GM12878 (cell line): ENCODE results near the gene MYCBP2. TPM values are rescaled to one million over a fixed set of nuclear protein-coding genes. Genes with fewer than 3 reads are reported as not detected.
A peak's percentile ranks its signal among the peaks of the same experiment; 100 is the strongest.

ENCODE experiments used
- ATAC-seq: fragments of 200-7000 bp; cut with Tn5 transposase; 3 replicates; pipeline ENCODE4 v1.9.1; 2020; ENCODE audit warnings: mild to moderate bottlenecking, moderate library complexity
- BruUV-seq: library from RNA; stranded (reverse); fragments of 400-500 nt; replicated peaks from 2 replicates; lab custom pipeline; 2021; lab: Mats Ljungman, UMichigan
- CTCF ChIA-PET: fragments of 300-600 bp; sonication (Branson Sonifier 250); formaldehyde crosslinking; extraction: SDS; loops from one replicate; lab custom pipeline; 2021; ENCODE audit warnings: inconsistent platforms; lab: Yijun Ruan, JAX
- POLR2A ChIA-PET: fragments of 350-600 bp; formaldehyde crosslinking; extraction: SDS; loops from one replicate; lab custom pipeline; 2021; ENCODE audit warnings: inconsistent platforms; lab: Charles Lee
- RAD21 ChIA-PET: fragments of 300-600 bp; sonication (Branson Sonifier 250); formaldehyde crosslinking; loops from one replicate; lab custom pipeline; 2023; ENCODE audit warnings: antibody characterized with exemption; ENCODE audit not compliant: unreplicated experiment; lab: Charles Lee
- SMC1A ChIA-PET: fragments of 300-600 bp; sonication (Branson Sonifier 250); formaldehyde crosslinking; loops from one replicate; lab custom pipeline; 2023; ENCODE audit not compliant: unreplicated experiment, uncharacterized antibody; lab: Charles Lee
- DNase-seq: peaks from one replicate; pipeline ENCODE4 v3.0.0-alpha.2; 2011; ENCODE audit warnings: low read depth, low spot score
- FAIRE-seq: peaks from 3 replicates; lab custom pipeline; 2011; peaks lifted over from hg19 to GRCh38; lab: Jason Lieb, UNC
- H2AFZ ChIP-seq: 2 replicates; pipeline ENCODE4 v1.6.0; 2011; ENCODE audit warnings: low read depth, low read length, control low read depth; ENCODE audit not compliant: control insufficient read depth
- H3K27ac ChIP-seq: 2 replicates; pipeline ENCODE4 v1.5.1; 2011; ENCODE audit warnings: control low read depth; ENCODE audit not compliant: control insufficient read depth, insufficient read depth
- H3K27me3 ChIP-seq, 2 experiments: replicated peaks in 1 of 2; 2 replicates each; pipeline versions ENCODE4 v1.6.0 to v1.6.1; 2011; ENCODE audit warnings: low read length in 1 of 2; ENCODE audit not compliant: control insufficient read depth in 2 of 2, insufficient read depth in 2 of 2
- H3K36me3 ChIP-seq, 2 experiments: 2 replicates each; pipeline ENCODE4 v1.5.1; 2011; ENCODE audit warnings: low read length in 1 of 2; ENCODE audit not compliant: control insufficient read depth in 2 of 2, insufficient read depth in 2 of 2
- H3K4me1 ChIP-seq: 2 replicates; pipeline ENCODE4 v1.6.1; 2011; ENCODE audit warnings: mild to moderate bottlenecking, low read length, moderate library complexity, mixed read lengths; ENCODE audit not compliant: control insufficient read depth, insufficient read depth
- H3K4me2 ChIP-seq: 2 replicates; pipeline ENCODE4 v1.6.0; 2011; ENCODE audit warnings: control low read depth; ENCODE audit not compliant: control insufficient read depth, insufficient read depth
- H3K4me3 ChIP-seq: fragments of 200-600 bp; sonication (generic); 2 replicates; pipeline ENCODE4 v1.5.1; 2016
- H3K79me2 ChIP-seq: 2 replicates; pipeline ENCODE4 v1.6.0; 2011; ENCODE audit warnings: low read length; ENCODE audit not compliant: control insufficient read depth, insufficient read depth
- H3K9ac ChIP-seq: 2 replicates; pipeline ENCODE4 v1.8.0; 2011; ENCODE audit warnings: low read length, control low read depth, mixed read lengths; ENCODE audit not compliant: control insufficient read depth, insufficient read depth
- H3K9me3 ChIP-seq: replicated peaks from 3 replicates; pipeline ENCODE4 v1.5.1; 2011; ENCODE audit warnings: mild to moderate bottlenecking, low read length; ENCODE audit not compliant: control insufficient read depth, insufficient read depth
- H4K20me1 ChIP-seq: 2 replicates; pipeline ENCODE4 v1.6.0; 2011; ENCODE audit not compliant: control insufficient read depth, insufficient read depth
- BACH1 ChIP-seq: fragments of 450-650 bp; IDR thresholded peaks from 2 replicates; pipeline ENCODE4 v1.6.1; 2017; ENCODE audit warnings: mild to moderate bottlenecking, borderline replicate concordance
- FOXM1 ChIP-seq: IDR thresholded peaks from 2 replicates; pipeline ENCODE4 v1.6.1; 2012; ENCODE audit warnings: low read depth, mild to moderate bottlenecking, inconsistent platforms, low read length, moderate library complexity
- IKZF2 ChIP-seq, 2 experiments: fragments of 450-650 bp; IDR thresholded peaks; 2 replicates each; pipeline ENCODE4 v1.6.1; 2017; ENCODE audit warnings: mild to moderate bottlenecking in 2 of 2, moderate library complexity in 2 of 2
- IRF4 ChIP-seq: IDR thresholded peaks from 2 replicates; pipeline ENCODE4 v1.6.1; 2011; ENCODE audit warnings: low read depth, low read length
- JUNB ChIP-seq: IDR thresholded peaks from 2 replicates; pipeline ENCODE4 v1.6.1; 2016; ENCODE audit warnings: antibody characterized with exemption, mild to moderate bottlenecking
- JUND ChIP-seq: IDR thresholded peaks from 2 replicates; pipeline ENCODE4 v1.6.1; 2012; ENCODE audit warnings: low read depth, mild to moderate bottlenecking, low read length, improper control_type of control experiment, moderate library complexity
- MEF2A ChIP-seq: IDR thresholded peaks from 2 replicates; pipeline ENCODE4 v1.6.1; 2011; ENCODE audit warnings: low read depth, mild to moderate bottlenecking, low read length, moderate library complexity; ENCODE audit not compliant: insufficient read depth
- MTA3 ChIP-seq: IDR thresholded peaks from 2 replicates; pipeline ENCODE4 v1.6.1; 2012; ENCODE audit warnings: low read length, inconsistent platforms, borderline replicate concordance
- NFIC ChIP-seq: IDR thresholded peaks from 2 replicates; pipeline ENCODE4 v1.6.1; 2012; ENCODE audit warnings: low read depth, mild to moderate bottlenecking, inconsistent platforms, low read length, moderate library complexity
- NFXL1 ChIP-seq: fragments of 450-650 bp; IDR thresholded peaks from 2 replicates; pipeline ENCODE4 v1.6.1; 2017; ENCODE audit warnings: antibody characterized with exemption, mild to moderate bottlenecking, borderline replicate concordance
- NR2C1 ChIP-seq: fragments of 450-650 bp; IDR thresholded peaks from 2 replicates; pipeline ENCODE4 v1.6.1; 2017; ENCODE audit warnings: antibody characterized with exemption, mild to moderate bottlenecking, moderate library complexity
- NRF1 ChIP-seq: conservative IDR thresholded peaks from 2 replicates; pipeline ENCODE4 v1.6.1; 2011; ENCODE audit warnings: mild to moderate bottlenecking, low read depth, low read length, improper control_type of control experiment
- RUNX3 ChIP-seq: IDR thresholded peaks from 2 replicates; pipeline ENCODE4 v1.6.1; 2012; ENCODE audit warnings: low read length, inconsistent platforms
- SMAD1 ChIP-seq: fragments of 450-650 bp; IDR thresholded peaks from 2 replicates; pipeline ENCODE4 v1.6.1; 2018; ENCODE audit warnings: mild to moderate bottlenecking, low read depth; ENCODE audit not compliant: partially characterized antibody
- SMC3 ChIP-seq: IDR thresholded peaks from 2 replicates; pipeline ENCODE4 v1.6.1; 2011; ENCODE audit warnings: low read length, improper control_type of control experiment, borderline replicate concordance
- TCF7 ChIP-seq: IDR thresholded peaks from 2 replicates; pipeline ENCODE4 v1.6.1; 2014; ENCODE audit warnings: antibody characterized with exemption, borderline replicate concordance
- ZNF217 ChIP-seq: fragments of 450-650 bp; IDR thresholded peaks from 2 replicates; pipeline ENCODE4 v1.6.1; 2017; ENCODE audit warnings: antibody characterized with exemption, mild to moderate bottlenecking
- ZNF274 ChIP-seq: IDR thresholded peaks from one replicate; pipeline ENCODE4 v1.8.0; 2011; ENCODE audit not compliant: insufficient read length, insufficient read depth
- ZSCAN29 ChIP-seq: fragments of 450-650 bp; IDR thresholded peaks from 2 replicates; pipeline ENCODE4 v1.6.1; 2017; ENCODE audit warnings: mild to moderate bottlenecking, moderate library complexity
- WGBS: methylation state at CpG from one replicate; pipeline ENCODE4 v1.1.6; 2016; ENCODE audit warnings: low lambda C conversion rate; ENCODE audit not compliant: insufficient replicate concordance, insufficient coverage; ENCODE audit errors: missing lambda C conversion rate; 5-methylcytosine and 5-hydroxymethylcytosine counted together
- in situ Hi-C: fragments of 300-500 bp; cut with MboI; formaldehyde crosslinking; loops from 9 replicates; pipeline ENCODE4 v1.14.3; 2018; ENCODE audit warnings: mixed read lengths
- intact Hi-C: fragments of 100-400 bp; cut with micrococcal nuclease; formaldehyde crosslinking; loops from one replicate; pipeline ENCODE4 v1.14.2; 2022; ENCODE audit not compliant: unreplicated experiment
- polyA plus RNA-seq, 11 experiments: library from polyadenylated mRNA; depleted of rRNA in 4 of 11; unstranded in 6 of 11; stranded (reverse) in 5 of 11; fragments of >200 nt; fragmentation: Nextera tagmentation in 4 of 11; fragmentation: Illumina TruSeq in 1 of 11; extraction: Ambion mirVana in 4 of 11; extraction: Trizol in 1 of 11; gene quantifications; 1 replicate in 1 of 11; 2 replicates in 10 of 11; pipeline versions ENCODE4 v1.2.1 to v1.2.3, GENCODE V29; 2011 to 2016; ENCODE audit warnings: inconsistent platforms in 2 of 11, missing spikeins in 2 of 11, low read depth in 1 of 11
- total RNA-seq, 4 experiments: library from RNA; depleted of rRNA in 3 of 4; stranded (reverse); fragments of >200 nt in 3 of 4; fragmentation: Illumina TruSeq in 1 of 4; extraction: Trizol in 1 of 4; gene quantifications; 2 replicates each; pipeline versions ENCODE4 v1.2.1 to v1.2.3, GENCODE V29; 2013 to 2021
- TF ChIP-seq, protein P1 (sequence below): IDR thresholded peaks from 2 replicates; pipeline ENCODE4 v1.6.1; 2012; ENCODE audit warnings: low read depth, low read length, improper control_type of control experiment
- TF ChIP-seq, protein P2 (sequence below): IDR thresholded peaks from 2 replicates; pipeline ENCODE4 v1.6.1; 2012; ENCODE audit warnings: improper control_type of control experiment, low read depth, low read length; ENCODE audit not compliant: insufficient replicate concordance

Gene MYCBP2
- total and polyA plus RNA-seq, 10 of the 15 experiments (the other 5 are each of a cell fraction or from before 2014, with no cell fraction given): 51.9 to 152 (median 98.2) TPM

DNA sequence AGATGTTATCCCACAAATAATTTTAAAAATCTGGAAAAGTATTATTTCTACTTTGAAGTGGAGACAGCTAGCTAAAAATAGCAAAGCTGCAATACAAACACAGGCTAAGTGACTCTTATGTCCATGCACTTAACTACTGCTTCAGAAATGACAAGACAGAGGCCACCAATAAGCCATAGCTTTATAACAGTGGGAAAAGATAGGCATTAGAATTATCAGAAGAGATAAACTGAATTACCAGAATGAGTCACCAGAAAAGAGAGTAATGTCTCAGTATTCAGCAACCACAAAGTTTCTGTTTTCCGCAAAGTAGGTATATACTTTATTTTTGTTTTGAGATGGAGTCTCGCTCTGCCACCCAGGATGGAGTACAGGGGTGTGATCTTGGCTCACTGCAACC is 317.9 kb downstream of the MYCBP2 start:
- H3K9ac ChIP-seq: no peak overlapping the region
- H3K9me3 ChIP-seq: no peaks in the 10 kb centered on the region
- H3K4me1 ChIP-seq: peaks cover 9% of the 10 kb centered on the region; the same call in 1 of the 2 replicates
- ChIA-PET SMC1A (interaction anchor here (0.9 to 1.3 kb wide), 2 partner anchors 8 to 9 kb away, joined by 3 read pairs; no protein-coding TSS in a partner anchor), RAD21 (no interaction called here), CTCF (interaction anchor here (1.8 kb wide), 1 partner anchor 8 kb away, joined by 3 read pairs; no protein-coding TSS in a partner anchor), POLR2A (interaction anchor here (0.6 kb wide), 1 partner anchor 12 kb away, joined by 5 read pairs; no protein-coding TSS in a partner anchor)
- intact Hi-C loops: no loop called here
- no peaks in the 10 kb centered on the region for H3K79me2 ChIP-seq
- H3K27me3 ChIP-seq: no peaks in the 10 kb centered on the region
- no peak overlapping the region for H2AFZ ChIP-seq
- BruUV-seq: no TSS peak
- H3K27ac ChIP-seq: no peak overlapping the region
- no peak for DNase-seq
- in situ Hi-C loops: loop anchor here (25.0 kb wide), 1 partner anchor 1628 kb away; no protein-coding TSS in a partner anchor
- FAIRE-seq: peak; percentile 13
- WGBS: 32% methylated on average over 2 of the region's 2 CpGs
- peak; percentile 75 for ATAC-seq
- H4K20me1 ChIP-seq: no peaks in the 10 kb centered on the region
- peaks cover 8 to 34% of the 10 kb centered on the region in 2 experiments for H3K36me3 ChIP-seq
- H3K4me3 ChIP-seq: no peak overlapping the region
- no peak overlapping the region for H3K4me2 ChIP-seq
- TF ChIP-seq RUNX3: peak; percentile 69
- TF ChIP-seq, protein P1, sequence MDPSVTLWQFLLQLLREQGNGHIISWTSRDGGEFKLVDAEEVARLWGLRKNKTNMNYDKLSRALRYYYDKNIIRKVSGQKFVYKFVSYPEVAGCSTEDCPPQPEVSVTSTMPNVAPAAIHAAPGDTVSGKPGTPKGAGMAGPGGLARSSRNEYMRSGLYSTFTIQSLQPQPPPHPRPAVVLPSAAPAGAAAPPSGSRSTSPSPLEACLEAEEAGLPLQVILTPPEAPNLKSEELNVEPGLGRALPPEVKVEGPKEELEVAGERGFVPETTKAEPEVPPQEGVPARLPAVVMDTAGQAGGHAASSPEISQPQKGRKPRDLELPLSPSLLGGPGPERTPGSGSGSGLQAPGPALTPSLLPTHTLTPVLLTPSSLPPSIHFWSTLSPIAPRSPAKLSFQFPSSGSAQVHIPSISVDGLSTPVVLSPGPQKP: no peak
- TF ChIP-seq FOXM1: no peak
- 0 out of 2 replicates have a peak, but pooled peaks have one; percentile 44 for TF ChIP-seq IRF4
- TF ChIP-seq, protein P2, sequence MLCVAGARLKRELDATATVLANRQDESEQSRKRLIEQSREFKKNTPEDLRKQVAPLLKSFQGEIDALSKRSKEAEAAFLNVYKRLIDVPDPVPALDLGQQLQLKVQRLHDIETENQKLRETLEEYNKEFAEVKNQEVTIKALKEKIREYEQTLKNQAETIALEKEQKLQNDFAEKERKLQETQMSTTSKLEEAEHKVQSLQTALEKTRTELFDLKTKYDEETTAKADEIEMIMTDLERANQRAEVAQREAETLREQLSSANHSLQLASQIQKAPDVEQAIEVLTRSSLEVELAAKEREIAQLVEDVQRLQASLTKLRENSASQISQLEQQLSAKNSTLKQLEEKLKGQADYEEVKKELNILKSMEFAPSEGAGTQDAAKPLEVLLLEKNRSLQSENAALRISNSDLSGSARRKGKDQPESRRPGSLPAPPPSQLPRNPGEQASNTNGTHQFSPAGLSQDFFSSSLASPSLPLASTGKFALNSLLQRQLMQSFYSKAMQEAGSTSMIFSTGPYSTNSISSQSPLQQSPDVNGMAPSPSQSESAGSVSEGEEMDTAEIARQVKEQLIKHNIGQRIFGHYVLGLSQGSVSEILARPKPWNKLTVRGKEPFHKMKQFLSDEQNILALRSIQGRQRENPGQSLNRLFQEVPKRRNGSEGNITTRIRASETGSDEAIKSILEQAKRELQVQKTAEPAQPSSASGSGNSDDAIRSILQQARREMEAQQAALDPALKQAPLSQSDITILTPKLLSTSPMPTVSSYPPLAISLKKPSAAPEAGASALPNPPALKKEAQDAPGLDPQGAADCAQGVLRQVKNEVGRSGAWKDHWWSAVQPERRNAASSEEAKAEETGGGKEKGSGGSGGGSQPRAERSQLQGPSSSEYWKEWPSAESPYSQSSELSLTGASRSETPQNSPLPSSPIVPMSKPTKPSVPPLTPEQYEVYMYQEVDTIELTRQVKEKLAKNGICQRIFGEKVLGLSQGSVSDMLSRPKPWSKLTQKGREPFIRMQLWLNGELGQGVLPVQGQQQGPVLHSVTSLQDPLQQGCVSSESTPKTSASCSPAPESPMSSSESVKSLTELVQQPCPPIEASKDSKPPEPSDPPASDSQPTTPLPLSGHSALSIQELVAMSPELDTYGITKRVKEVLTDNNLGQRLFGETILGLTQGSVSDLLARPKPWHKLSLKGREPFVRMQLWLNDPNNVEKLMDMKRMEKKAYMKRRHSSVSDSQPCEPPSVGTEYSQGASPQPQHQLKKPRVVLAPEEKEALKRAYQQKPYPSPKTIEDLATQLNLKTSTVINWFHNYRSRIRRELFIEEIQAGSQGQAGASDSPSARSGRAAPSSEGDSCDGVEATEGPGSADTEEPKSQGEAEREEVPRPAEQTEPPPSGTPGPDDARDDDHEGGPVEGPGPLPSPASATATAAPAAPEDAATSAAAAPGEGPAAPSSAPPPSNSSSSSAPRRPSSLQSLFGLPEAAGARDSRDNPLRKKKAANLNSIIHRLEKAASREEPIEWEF: no peak
- TF ChIP-seq SMAD1: no peak
- TF ChIP-seq MEF2A: 0 out of 2 replicates have a peak, but pooled peaks have one; percentile 41
- TF ChIP-seq NR2C1: no peak
- TF ChIP-seq NFXL1: no peak
- peak; percentile 50; the same call in 1 of the 2 replicates for TF ChIP-seq NFIC
- no peak for TF ChIP-seq ZNF217
- no peak for TF ChIP-seq BACH1
- no peak for TF ChIP-seq NRF1
- TF ChIP-seq ZNF274: no peak
- no peak for TF ChIP-seq JUND
- no peak for TF ChIP-seq SMC3
- TF ChIP-seq TCF7: no peak
- TF ChIP-seq IKZF2 (IDR thresholded peaks at IDR 0.05): peak in 1 of 2 experiments; percentile 42; a peak in 1 of 4 replicates
- TF ChIP-seq MTA3: no peak
- no peak for TF ChIP-seq ZSCAN29
- peak; percentile 78 for TF ChIP-seq JUNB
